Activated B cell treated with CpG ODN at 0.5 μM for 24 hours (primary cell): ENCODE results near the gene SMAD6. TPM values are rescaled to one million over a fixed set of nuclear protein-coding genes. Genes with fewer than 3 reads are reported as not detected.

Source experiments
- ATAC-seq: fragments of 200-7000 bp; cut with Tn5 transposase; one replicate; pipeline ENCODE4 v1.10.0; 2021; ENCODE audit warnings: low read depth, mild to moderate bottlenecking, moderate library complexity
- CTCF ChIA-PET: fragments of 350-600 bp; sonication (Branson Sonifier 250); formaldehyde crosslinking; loops from one replicate; lab custom pipeline; 2021; ENCODE audit warnings: antibody characterized with exemption; lab: Charles Lee
- POLR2A ChIA-PET: fragments of 350-600 bp; sonication (Branson Sonifier 250); formaldehyde crosslinking; loops from one replicate; lab custom pipeline; 2021; ENCODE audit warnings: antibody characterized with exemption; lab: Charles Lee
- DNase-seq: peaks from one replicate; pipeline ENCODE4 v3.0.0; 2022
- H3K27ac Mint-ChIP-seq: one replicate; pipeline ENCODE4 v1.8.0; 2020; ENCODE audit warnings: mixed read lengths
- H3K27me3 Mint-ChIP-seq: one replicate; pipeline ENCODE4 v1.8.0; 2021; ENCODE audit warnings: mixed read lengths
- H3K36me3 Mint-ChIP-seq: one replicate; pipeline ENCODE4 v1.8.0; 2021; ENCODE audit warnings: low read depth, mixed read lengths
- H3K4me1 Mint-ChIP-seq: one replicate; pipeline ENCODE4 v1.8.0; 2021; ENCODE audit warnings: mixed read lengths
- H3K4me3 Mint-ChIP-seq: one replicate; pipeline ENCODE4 v1.8.0; 2020; ENCODE audit warnings: mild to moderate bottlenecking, mixed read lengths
- H3K9me3 Mint-ChIP-seq: one replicate; pipeline ENCODE4 v1.8.0; 2020; ENCODE audit warnings: mixed read lengths
- intact Hi-C: fragments of 100-400 bp; cut with micrococcal nuclease; formaldehyde crosslinking; loops from one replicate; pipeline ENCODE4 v1.15.1; 2024
- total RNA-seq: library from RNA; stranded (reverse); gene quantifications from 2 replicates; pipeline ENCODE4 v1.2.3, GENCODE V29; 2022
- TF ChIP-seq, protein P1 (sequence below): fragments of 200-600 bp; IDR thresholded peaks from one replicate; pipeline ENCODE4 v1.8.0; 2022; ENCODE audit warnings: antibody characterized with exemption, mild to moderate bottlenecking

Gene SMAD6
- total RNA-seq, 1 donor from 2014 or later, result 0.04 TPM

DNA sequence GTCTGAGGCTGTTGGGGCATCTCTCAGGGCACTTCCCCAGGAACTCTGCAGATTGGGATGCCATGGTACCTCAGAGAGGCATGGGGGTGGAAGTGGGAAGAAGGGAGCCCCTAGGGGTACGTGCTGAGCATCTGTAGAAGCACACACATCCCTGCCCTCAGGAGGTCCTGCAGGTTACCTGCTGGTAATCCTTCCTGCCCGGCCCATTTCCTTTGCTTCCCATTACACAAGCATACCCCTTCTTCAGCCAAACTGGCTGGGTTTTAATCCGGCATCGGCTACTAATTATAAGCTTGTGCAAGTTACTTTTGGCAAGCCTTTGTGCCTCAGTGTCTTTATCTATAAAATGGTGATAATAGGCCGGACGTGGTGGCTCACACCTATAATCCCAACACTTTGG is 3.1 kb upstream of the SMAD6 start:
- H3K27me3 Mint-ChIP-seq, result peaks cover 5% of the 10 kb centered on the region
- no peak for ATAC-seq
- intact Hi-C loops, result no loop called here

DNA sequence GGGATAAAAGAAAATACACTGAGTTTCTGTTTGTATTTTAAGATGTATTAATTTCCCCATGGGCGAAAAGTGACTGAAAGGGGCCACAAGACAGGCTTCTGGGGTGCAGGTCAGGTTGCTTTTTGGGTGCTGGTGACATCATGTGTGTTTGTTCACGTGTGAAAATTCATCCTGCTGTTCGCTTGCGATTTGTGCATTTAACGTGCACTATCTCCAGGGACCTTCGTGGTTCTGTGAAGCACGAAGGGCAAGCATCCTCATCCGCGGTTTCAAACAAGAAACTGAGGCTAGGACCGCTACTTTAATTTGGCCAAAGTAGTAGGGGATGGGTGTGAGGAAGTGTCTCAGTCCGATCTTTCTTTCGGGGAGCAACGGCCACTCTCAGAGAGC is 1.6 kb upstream of the SMAD6 start:
- H3K27me3 Mint-ChIP-seq, result peaks cover 15% of the 10 kb centered on the region
- peaks cover 22% of the 10 kb centered on the region for H3K4me1 Mint-ChIP-seq
- TF ChIP-seq, protein P1, sequence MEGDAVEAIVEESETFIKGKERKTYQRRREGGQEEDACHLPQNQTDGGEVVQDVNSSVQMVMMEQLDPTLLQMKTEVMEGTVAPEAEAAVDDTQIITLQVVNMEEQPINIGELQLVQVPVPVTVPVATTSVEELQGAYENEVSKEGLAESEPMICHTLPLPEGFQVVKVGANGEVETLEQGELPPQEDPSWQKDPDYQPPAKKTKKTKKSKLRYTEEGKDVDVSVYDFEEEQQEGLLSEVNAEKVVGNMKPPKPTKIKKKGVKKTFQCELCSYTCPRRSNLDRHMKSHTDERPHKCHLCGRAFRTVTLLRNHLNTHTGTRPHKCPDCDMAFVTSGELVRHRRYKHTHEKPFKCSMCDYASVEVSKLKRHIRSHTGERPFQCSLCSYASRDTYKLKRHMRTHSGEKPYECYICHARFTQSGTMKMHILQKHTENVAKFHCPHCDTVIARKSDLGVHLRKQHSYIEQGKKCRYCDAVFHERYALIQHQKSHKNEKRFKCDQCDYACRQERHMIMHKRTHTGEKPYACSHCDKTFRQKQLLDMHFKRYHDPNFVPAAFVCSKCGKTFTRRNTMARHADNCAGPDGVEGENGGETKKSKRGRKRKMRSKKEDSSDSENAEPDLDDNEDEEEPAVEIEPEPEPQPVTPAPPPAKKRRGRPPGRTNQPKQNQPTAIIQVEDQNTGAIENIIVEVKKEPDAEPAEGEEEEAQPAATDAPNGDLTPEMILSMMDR, result no peak
- intact Hi-C loops, result loop anchor here (2.0 to 5.0 kb wide), 5 partner anchors 82 to 842 kb away; partner anchors contain the start of genes MAP2K5 and RAB11A
- ChIA-PET POLR2A (interaction anchor here (0.9 to 1.7 kb wide), 4 partner anchors 9 to 196 kb away, joined by 3 to 6 read pairs (median 4); partner anchors contain the start of genes RPL4 and ZWILCH), CTCF (no interaction called here)
- peak overlapping the region; percentile 70 for H3K27ac Mint-ChIP-seq
- DNase-seq (no peak), ATAC-seq (peak; percentile 1)
- H3K4me3 Mint-ChIP-seq, result peak overlapping the region; percentile 88
- no peaks in the 10 kb centered on the region for H3K9me3 Mint-ChIP-seq
- H3K36me3 Mint-ChIP-seq, result peaks cover 6% of the 10 kb centered on the region

More for the DNA sequence above, 3.1 kb upstream of the SMAD6 start:
- no peak overlapping the region for H3K27ac Mint-ChIP-seq
- CTCF ChIA-PET, result no interaction called here
- POLR2A ChIA-PET, result no interaction called here
- no peaks in the 10 kb centered on the region for H3K9me3 Mint-ChIP-seq
- H3K4me3 Mint-ChIP-seq, result no peak overlapping the region
- peaks cover 29% of the 10 kb centered on the region for H3K4me1 Mint-ChIP-seq
- TF ChIP-seq, protein P1, result no peak
- DNase-seq, result no peak
- H3K36me3 Mint-ChIP-seq, result peaks cover 6% of the 10 kb centered on the region

DNA sequence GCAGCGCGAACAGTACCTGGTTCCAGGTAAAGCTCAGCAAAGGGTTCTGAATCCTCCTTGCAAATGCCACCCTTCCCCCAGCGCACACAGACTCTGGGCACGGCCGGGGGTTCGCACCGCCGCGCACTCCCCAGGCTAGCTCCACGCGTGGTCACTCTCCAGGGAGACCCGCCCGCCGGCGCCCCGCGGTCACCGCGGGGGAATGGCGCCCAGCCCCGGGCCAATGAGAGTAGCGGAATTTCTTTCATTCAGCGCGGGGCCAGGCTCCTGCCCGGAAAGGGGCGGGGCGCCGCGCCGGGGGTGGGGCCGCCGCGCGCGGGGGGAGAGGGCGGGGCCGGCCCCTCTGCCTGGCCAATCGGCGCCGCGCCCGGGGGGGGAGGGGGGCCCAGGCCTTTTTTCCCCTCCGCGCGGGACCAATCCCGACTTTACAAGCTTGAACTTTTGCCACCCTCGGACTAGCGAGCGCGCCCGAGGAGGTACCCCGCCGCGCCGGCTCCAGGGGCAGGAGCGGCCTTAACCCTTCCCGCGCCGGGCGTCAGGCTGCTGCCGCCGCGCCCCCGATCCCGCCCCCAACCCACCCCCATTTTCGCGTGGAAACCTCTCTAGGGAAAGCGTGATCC is 1.1 kb upstream of the SMAD6 start:
- CTCF ChIA-PET, result no interaction called here
- intact Hi-C loops, result loop anchor here (2.0 to 5.0 kb wide), 5 partner anchors 82 to 841 kb away; partner anchors contain the start of genes MAP2K5 and RAB11A
- ATAC-seq (peak; percentile 88), DNase-seq (peak; percentile 85)
- peaks cover 22% of the 10 kb centered on the region for H3K4me1 Mint-ChIP-seq
- TF ChIP-seq, protein P1, result no peak
- H3K9me3 Mint-ChIP-seq, result no peaks in the 10 kb centered on the region
- peak overlapping the region; percentile 70 for H3K27ac Mint-ChIP-seq
- H3K27me3 Mint-ChIP-seq, result peaks cover 18% of the 10 kb centered on the region
- peaks cover 6% of the 10 kb centered on the region for H3K36me3 Mint-ChIP-seq
- peak overlapping the region; percentile 88 for H3K4me3 Mint-ChIP-seq
- POLR2A ChIA-PET, result interaction anchor here (0.9 to 1.7 kb wide), 6 partner anchors 9 to 1396 kb away, joined by 3 to 7 read pairs (median 4); partner anchors contain the start of genes RNU5B-1, RPL4 and ZWILCH

DNA sequence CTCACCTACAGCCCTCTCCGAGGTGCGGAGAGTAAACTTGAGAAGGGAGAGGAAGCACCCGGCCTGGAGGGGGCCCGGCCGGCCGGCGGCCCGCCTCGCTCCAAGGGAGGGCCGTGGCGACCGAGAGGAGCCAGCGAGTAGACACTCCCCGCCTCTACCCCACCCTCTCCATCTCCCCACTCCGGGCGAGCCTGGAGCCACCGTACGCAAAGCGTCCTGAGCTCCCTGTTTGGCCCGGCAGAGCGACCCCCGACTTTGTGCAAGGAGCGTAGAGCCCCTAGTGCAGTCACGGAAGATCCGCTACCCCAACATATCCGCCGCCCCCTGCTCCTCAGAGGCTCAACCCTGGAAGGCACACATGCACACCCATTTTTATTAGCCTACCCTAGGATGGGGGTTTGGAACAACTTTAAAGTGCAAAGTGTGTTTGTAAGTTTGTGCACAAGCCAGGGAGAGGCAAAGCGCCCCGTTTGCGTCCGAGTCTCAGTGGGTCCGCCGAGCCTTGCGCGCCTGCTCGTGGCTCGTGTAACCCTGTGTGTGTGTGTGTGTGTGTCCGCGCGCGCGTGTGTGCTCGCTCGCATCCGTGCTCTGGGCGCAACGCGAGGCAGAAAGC is 508 bp upstream of the SMAD6 start:
- peaks cover 6% of the 10 kb centered on the region for H3K36me3 Mint-ChIP-seq

More for the DNA sequence above, 508 bp upstream of the SMAD6 start:
- DNase-seq, result peak; percentile 57
- Mint-ChIP-seq H3K9me3 (no peaks in the 10 kb centered on the region), H3K4me3 (peak overlapping the region; percentile 89), H3K27me3 (peaks cover 18% of the 10 kb centered on the region), H3K27ac (peak overlapping the region; percentile 56), H3K4me1 (peaks cover 22% of the 10 kb centered on the region)
- peak; percentile 33 for ATAC-seq
- intact Hi-C loops, result loop anchor here (2.0 to 5.0 kb wide), 6 partner anchors 83 to 1133 kb away; partner anchors contain the start of genes MAP2K5 and RAB11A
- ChIA-PET POLR2A (interaction anchor here (0.7 to 1.7 kb wide), 9 partner anchors 9 to 1397 kb away, joined by 3 to 7 read pairs (median 4); partner anchors contain the start of genes RNU5B-1, RPL4 and ZWILCH), CTCF (no interaction called here)
- TF ChIP-seq, protein P1, result no peak
